ENCODE measurements around the gene BBS1. TPM values are rescaled to one million over a fixed set of nuclear protein-coding genes. Genes with fewer than 3 reads are reported as not detected.

BBS1 gene
- total and polyA plus RNA-seq, 4 donors, result 4.2 to 18.5 (median 8.6) TPM

- Histone ChIP-seq H3K4me3 (ENCODE audit: low read depth in 1 of 3, low read length in 3 of 3) (no peak overlapping the region), H3K27me3 (ENCODE audit: control insufficient read depth in 4 of 4, insufficient read depth in 4 of 4, low read length in 3 of 4) (no peaks in the 10 kb centered on the region), H3K36me3 (ENCODE audit: control insufficient read depth in 4 of 4, insufficient read depth in 3 of 4, low read depth in 1 of 4, low read length in 3 of 4) (peaks cover 0 to 15% (median 0%) of the 10 kb centered on the region in 4 donors), H3K4me1 (ENCODE audit: control insufficient read depth in 4 of 4, insufficient read depth in 4 of 4, low read length in 3 of 4) (no peaks in the 10 kb centered on the region), H3K27ac (ENCODE audit: low read depth in 1 of 2, low read length in 2 of 2) (no peak overlapping the region), H3K9me3 (ENCODE audit: control insufficient read depth in 4 of 4, low read length in 3 of 4) (no peaks in the 10 kb centered on the region), H3K9ac (ENCODE audit: low read depth in 1 of 2, low read length in 2 of 2) (no peak overlapping the region)
- DNase-seq (ENCODE audit: low spot score), result no peak
- TF ChIP-seq HNF4G (IDR thresholded peaks at IDR 0.05) (no peak), GABPA (IDR thresholded peaks at IDR 0.05 in 1 of 2, conservative IDR thresholded peaks at IDR 0.05 in 1 of 2) (no peak), SP1 (IDR thresholded peaks at IDR 0.05) (no peak), RXRA (IDR thresholded peaks at IDR 0.05) (no peak), JUND (IDR thresholded peaks at IDR 0.05) (no peak), YY1 (IDR thresholded peaks at IDR 0.05) (no peak), FOXA2 (IDR thresholded peaks at IDR 0.05) (no peak), EGR1 (IDR thresholded peaks at IDR 0.05; ENCODE audit: low read depth in 2 of 2) (no peak), TAF1 (conservative IDR thresholded peaks at IDR 0.05) (no peak), RAD21 (IDR thresholded peaks at IDR 0.05) (no peak), NR2F2 (IDR thresholded peaks at IDR 0.05) (no peak), FOXA1 (IDR thresholded peaks at IDR 0.05) (no peak), HNF4A (conservative IDR thresholded peaks at IDR 0.05) (no peak)
- TF ChIP-seq, protein P1, sequence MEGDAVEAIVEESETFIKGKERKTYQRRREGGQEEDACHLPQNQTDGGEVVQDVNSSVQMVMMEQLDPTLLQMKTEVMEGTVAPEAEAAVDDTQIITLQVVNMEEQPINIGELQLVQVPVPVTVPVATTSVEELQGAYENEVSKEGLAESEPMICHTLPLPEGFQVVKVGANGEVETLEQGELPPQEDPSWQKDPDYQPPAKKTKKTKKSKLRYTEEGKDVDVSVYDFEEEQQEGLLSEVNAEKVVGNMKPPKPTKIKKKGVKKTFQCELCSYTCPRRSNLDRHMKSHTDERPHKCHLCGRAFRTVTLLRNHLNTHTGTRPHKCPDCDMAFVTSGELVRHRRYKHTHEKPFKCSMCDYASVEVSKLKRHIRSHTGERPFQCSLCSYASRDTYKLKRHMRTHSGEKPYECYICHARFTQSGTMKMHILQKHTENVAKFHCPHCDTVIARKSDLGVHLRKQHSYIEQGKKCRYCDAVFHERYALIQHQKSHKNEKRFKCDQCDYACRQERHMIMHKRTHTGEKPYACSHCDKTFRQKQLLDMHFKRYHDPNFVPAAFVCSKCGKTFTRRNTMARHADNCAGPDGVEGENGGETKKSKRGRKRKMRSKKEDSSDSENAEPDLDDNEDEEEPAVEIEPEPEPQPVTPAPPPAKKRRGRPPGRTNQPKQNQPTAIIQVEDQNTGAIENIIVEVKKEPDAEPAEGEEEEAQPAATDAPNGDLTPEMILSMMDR (IDR thresholded peaks at IDR 0.05; ENCODE audit: low read depth, low read length, missing input control), result no peak
- TF ChIP-seq, protein P2, sequence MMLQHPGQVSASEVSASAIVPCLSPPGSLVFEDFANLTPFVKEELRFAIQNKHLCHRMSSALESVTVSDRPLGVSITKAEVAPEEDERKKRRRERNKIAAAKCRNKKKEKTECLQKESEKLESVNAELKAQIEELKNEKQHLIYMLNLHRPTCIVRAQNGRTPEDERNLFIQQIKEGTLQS (IDR thresholded peaks at IDR 0.05), result no peak
- 85% methylated on average over 10 of the region's 10 CpGs for WGBS
These were observed 18.6 kb downstream of the BBS1 start for GRCh38 chr11:66529069-66529468.

- Histone ChIP-seq H3K36me3 (ENCODE audit: control insufficient read depth in 4 of 4, insufficient read depth in 3 of 4, low read depth in 1 of 4, low read length in 3 of 4) (peaks cover 0 to 15% (median 0%) of the 10 kb centered on the region in 4 donors), H3K27me3 (ENCODE audit: control insufficient read depth in 4 of 4, insufficient read depth in 4 of 4, low read length in 3 of 4) (no peaks in the 10 kb centered on the region), H3K27ac (ENCODE audit: low read depth in 1 of 2, low read length in 2 of 2) (no peak overlapping the region), H3K4me3 (ENCODE audit: low read depth in 1 of 3, low read length in 3 of 3) (no peak overlapping the region), H3K9ac (ENCODE audit: low read depth in 1 of 2, low read length in 2 of 2) (no peak overlapping the region), H3K9me3 (ENCODE audit: control insufficient read depth in 4 of 4, low read length in 3 of 4) (no peaks in the 10 kb centered on the region), H3K4me1 (ENCODE audit: control insufficient read depth in 4 of 4, insufficient read depth in 4 of 4, low read length in 3 of 4) (no peaks in the 10 kb centered on the region)
- TF ChIP-seq TAF1 (conservative IDR thresholded peaks at IDR 0.05), result no peak
- no peak for TF ChIP-seq RAD21 (IDR thresholded peaks at IDR 0.05)
- no peak for TF ChIP-seq FOXA1 (IDR thresholded peaks at IDR 0.05)
- TF ChIP-seq FOXA2 (IDR thresholded peaks at IDR 0.05), result no peak
- TF ChIP-seq, protein P1 (IDR thresholded peaks at IDR 0.05; ENCODE audit: low read depth, low read length, missing input control), result no peak
- TF ChIP-seq, protein P3, sequence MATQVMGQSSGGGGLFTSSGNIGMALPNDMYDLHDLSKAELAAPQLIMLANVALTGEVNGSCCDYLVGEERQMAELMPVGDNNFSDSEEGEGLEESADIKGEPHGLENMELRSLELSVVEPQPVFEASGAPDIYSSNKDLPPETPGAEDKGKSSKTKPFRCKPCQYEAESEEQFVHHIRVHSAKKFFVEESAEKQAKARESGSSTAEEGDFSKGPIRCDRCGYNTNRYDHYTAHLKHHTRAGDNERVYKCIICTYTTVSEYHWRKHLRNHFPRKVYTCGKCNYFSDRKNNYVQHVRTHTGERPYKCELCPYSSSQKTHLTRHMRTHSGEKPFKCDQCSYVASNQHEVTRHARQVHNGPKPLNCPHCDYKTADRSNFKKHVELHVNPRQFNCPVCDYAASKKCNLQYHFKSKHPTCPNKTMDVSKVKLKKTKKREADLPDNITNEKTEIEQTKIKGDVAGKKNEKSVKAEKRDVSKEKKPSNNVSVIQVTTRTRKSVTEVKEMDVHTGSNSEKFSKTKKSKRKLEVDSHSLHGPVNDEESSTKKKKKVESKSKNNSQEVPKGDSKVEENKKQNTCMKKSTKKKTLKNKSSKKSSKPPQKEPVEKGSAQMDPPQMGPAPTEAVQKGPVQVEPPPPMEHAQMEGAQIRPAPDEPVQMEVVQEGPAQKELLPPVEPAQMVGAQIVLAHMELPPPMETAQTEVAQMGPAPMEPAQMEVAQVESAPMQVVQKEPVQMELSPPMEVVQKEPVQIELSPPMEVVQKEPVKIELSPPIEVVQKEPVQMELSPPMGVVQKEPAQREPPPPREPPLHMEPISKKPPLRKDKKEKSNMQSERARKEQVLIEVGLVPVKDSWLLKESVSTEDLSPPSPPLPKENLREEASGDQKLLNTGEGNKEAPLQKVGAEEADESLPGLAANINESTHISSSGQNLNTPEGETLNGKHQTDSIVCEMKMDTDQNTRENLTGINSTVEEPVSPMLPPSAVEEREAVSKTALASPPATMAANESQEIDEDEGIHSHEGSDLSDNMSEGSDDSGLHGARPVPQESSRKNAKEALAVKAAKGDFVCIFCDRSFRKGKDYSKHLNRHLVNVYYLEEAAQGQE (IDR thresholded peaks at IDR 0.05), result no peak
- no peak for TF ChIP-seq RXRA (IDR thresholded peaks at IDR 0.05)
- TF ChIP-seq, protein P4, sequence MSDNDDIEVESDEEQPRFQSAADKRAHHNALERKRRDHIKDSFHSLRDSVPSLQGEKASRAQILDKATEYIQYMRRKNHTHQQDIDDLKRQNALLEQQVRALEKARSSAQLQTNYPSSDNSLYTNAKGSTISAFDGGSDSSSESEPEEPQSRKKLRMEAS (IDR thresholded peaks at IDR 0.05), result no peak
- no peak for TF ChIP-seq ZBTB33 (IDR thresholded peaks at IDR 0.05)
- no peak for TF ChIP-seq JUND (IDR thresholded peaks at IDR 0.05)
- no peak for TF ChIP-seq SP1 (IDR thresholded peaks at IDR 0.05)
- TF ChIP-seq HNF4G (IDR thresholded peaks at IDR 0.05), result no peak
- TF ChIP-seq HNF4A (conservative IDR thresholded peaks at IDR 0.05), result no peak
- TF ChIP-seq NR2F2 (IDR thresholded peaks at IDR 0.05), result no peak
- TF ChIP-seq, protein P2 (IDR thresholded peaks at IDR 0.05), result no peak
- no peak for TF ChIP-seq EGR1 (IDR thresholded peaks at IDR 0.05; ENCODE audit: low read depth in 2 of 2)
- TF ChIP-seq GABPA (IDR thresholded peaks at IDR 0.05 in 1 of 2, conservative IDR thresholded peaks at IDR 0.05 in 1 of 2), result no peak
- no peak for TF ChIP-seq YY1 (IDR thresholded peaks at IDR 0.05)
- no peak for DNase-seq (ENCODE audit: low spot score)
- WGBS, result 93% methylated on average over 13 of the region's 13 CpGs
These were observed 19.2 kb downstream of the BBS1 start for GRCh38 chr11:66529655-66530054.
